Spinal cord (tissue), 10 donors: ENCODE measurements around the gene GCK. TPM values are rescaled to one million over a fixed set of nuclear protein-coding genes. Genes with fewer than 3 reads are reported as not detected.

Experiments
- DNase-seq, 6 donors: peaks; one replicate each; pipeline versions ENCODE4 v3.0.0 to v3.0.0-alpha.2; 2013 to 2015; ENCODE audit warnings: low spot score in 6 of 6, low read depth in 4 of 6
- H3K27ac ChIP-seq: one replicate; pipeline ENCODE4 v1.5.1; 2013; ENCODE audit warnings: low read depth, low read length, control low read depth
- H3K27me3 ChIP-seq: one replicate; pipeline ENCODE4 v1.6.1; 2013; ENCODE audit warnings: low read length; ENCODE audit not compliant: control insufficient read depth, insufficient read depth
- H3K36me3 ChIP-seq: one replicate; pipeline ENCODE4 v1.6.1; 2013; ENCODE audit warnings: low read length; ENCODE audit not compliant: control insufficient read depth, insufficient read depth
- H3K4me1 ChIP-seq: one replicate; pipeline ENCODE4 v1.6.1; 2013; ENCODE audit warnings: low read length; ENCODE audit not compliant: control insufficient read depth, insufficient read depth
- H3K4me3 ChIP-seq: one replicate; pipeline ENCODE4 v1.5.1; 2013; ENCODE audit warnings: low read depth, low read length, control low read depth
- H3K9me3 ChIP-seq: one replicate; pipeline ENCODE4 v1.6.1; 2013; ENCODE audit warnings: low read length; ENCODE audit not compliant: control insufficient read depth, insufficient read depth
- whole genome bisulfite sequencing: methylation state at CpG from one replicate; pipeline ENCODE4 v1.1.5; 2013; ENCODE audit warnings: missing lambda C conversion rate; ENCODE audit not compliant: insufficient coverage; 5-methylcytosine and 5-hydroxymethylcytosine counted together
- polyA plus RNA-seq, 2 donors: library from polyadenylated mRNA; unstranded; fragments of 120-200 nt; gene quantifications; one replicate each; pipeline ENCODE4 v1.2.1, GENCODE V29; 2013; ENCODE audit not compliant: insufficient read length in 2 of 2
- total RNA-seq, 2 donors: library from RNA; depleted of rRNA in 1 of 2; stranded (reverse); fragments of 120-200 nt in 1 of 2; fragments of >200 nt in 1 of 2; gene quantifications; one replicate each; pipeline versions ENCODE4 v1.2.3 to v1.2.4, GENCODE V29; 2013 to 2014
- donor health status: healthy.

The GCK gene
- total and polyA plus RNA-seq, 4 donors, result 4.8 to 14.0 (median 9.5) TPM

- Histone ChIP-seq H3K4me1 (peaks cover 12% of the 10 kb centered on the region), H3K36me3 (no peaks in the 10 kb centered on the region), H3K4me3 (no peak overlapping the region), H3K27ac (no peak overlapping the region), H3K9me3 (no peaks in the 10 kb centered on the region), H3K27me3 (no peaks in the 10 kb centered on the region)
- WGBS, result 86% methylated on average over 4 of the region's 5 CpGs
- DNase-seq, result no peak
Observed at GRCh38 chr7:44159824-44160630, 29.2 kb downstream of the GCK start.

- Histone ChIP-seq H3K36me3 (no peaks in the 10 kb centered on the region), H3K4me3 (no peak overlapping the region), H3K9me3 (no peaks in the 10 kb centered on the region), H3K27me3 (no peaks in the 10 kb centered on the region), H3K4me1 (peaks cover 12% of the 10 kb centered on the region), H3K27ac (no peak overlapping the region)
- 80% methylated on average over 9 of the region's 12 CpGs for WGBS
- DNase-seq, result peak in 1 of 6 donors; percentile 35
Observed at GRCh38 chr7:44158873-44159631, 30.2 kb downstream of the GCK start.

- WGBS, result 65% methylated on average over 10 of the region's 10 CpGs
- no peaks in the 10 kb centered on the region for H3K27me3 ChIP-seq
- no peak overlapping the region for H3K4me3 ChIP-seq
- H3K36me3 ChIP-seq, result no peaks in the 10 kb centered on the region
- no peaks in the 10 kb centered on the region for H3K9me3 ChIP-seq
- H3K4me1 ChIP-seq, result peaks cover 12% of the 10 kb centered on the region
- no peak for DNase-seq
- no peak overlapping the region for H3K27ac ChIP-seq
Observed at GRCh38 chr7:44158096-44158872, 31.0 kb downstream of the GCK start.

DNA sequence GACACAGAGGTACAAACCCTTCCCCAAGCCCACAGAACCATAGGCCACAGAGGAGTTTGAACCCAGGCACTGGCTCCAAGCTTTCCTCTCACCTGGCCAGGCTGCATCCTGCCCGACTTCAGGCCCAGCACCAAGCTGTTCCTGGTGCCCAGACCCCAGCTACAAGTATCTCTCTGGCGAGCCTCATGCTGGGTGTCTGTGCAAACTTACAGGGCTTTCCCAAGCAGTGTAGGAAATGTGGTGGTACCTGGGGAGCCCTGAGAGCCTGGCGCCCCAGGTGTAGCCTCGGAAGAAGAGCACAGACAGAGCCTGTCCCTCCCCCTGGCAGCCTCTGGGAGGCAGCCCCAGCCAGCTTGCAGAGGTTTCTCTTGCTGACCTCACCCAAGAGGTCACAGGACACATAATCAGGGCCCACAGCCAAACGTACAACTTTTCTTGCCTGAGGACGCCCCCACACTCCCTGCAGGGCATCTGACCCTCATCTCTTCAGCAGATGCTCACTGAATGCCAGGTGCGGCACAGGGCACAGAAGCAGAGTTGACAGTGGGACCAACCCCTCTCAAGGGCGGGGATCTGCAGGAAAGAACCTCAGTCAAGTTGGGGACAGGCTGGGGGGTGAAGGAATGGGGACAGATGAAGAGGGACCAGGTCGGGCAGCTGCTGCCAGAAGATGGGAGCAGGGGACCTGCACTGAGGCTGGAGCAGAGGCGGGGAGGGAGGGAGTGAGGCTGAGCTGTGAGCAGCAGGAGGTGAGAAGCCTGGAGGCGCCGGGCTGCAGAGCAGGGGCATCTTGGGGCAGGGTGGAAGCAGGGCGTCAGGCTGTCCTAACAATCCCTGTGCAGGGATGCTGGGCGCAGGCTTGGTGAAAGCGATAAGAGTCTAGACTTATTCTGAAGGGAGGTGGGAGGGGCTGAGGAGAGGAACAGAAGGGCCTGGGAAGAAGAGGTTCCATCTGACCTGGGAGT lies 31.8 kb downstream of the GCK start:
- Histone ChIP-seq H3K9me3 (no peaks in the 10 kb centered on the region), H3K27ac (no peak overlapping the region), H3K27me3 (no peaks in the 10 kb centered on the region), H3K36me3 (no peaks in the 10 kb centered on the region), H3K4me1 (peaks cover 12% of the 10 kb centered on the region), H3K4me3 (no peak overlapping the region)
- DNase-seq, result no peak
- WGBS, result 67% methylated on average over 15 of the region's 15 CpGs

GRCh38 chr7:44156453-44157010 lies 32.7 kb downstream of the GCK start:
- H3K36me3 ChIP-seq, result peaks cover 3% of the 10 kb centered on the region

GRCh38 chr7:44155191-44156185 lies 33.8 kb downstream of the GCK start:
- peak in 1 of 6 donors; percentile 38 for DNase-seq
- no peaks in the 10 kb centered on the region for H3K9me3 ChIP-seq
- H3K4me3 ChIP-seq, result no peak overlapping the region
- peaks cover 12% of the 10 kb centered on the region for H3K4me1 ChIP-seq
- H3K36me3 ChIP-seq, result peaks cover 5% of the 10 kb centered on the region
- no peak overlapping the region for H3K27ac ChIP-seq
- WGBS, result 90% methylated on average over 7 of the region's 8 CpGs
- no peaks in the 10 kb centered on the region for H3K27me3 ChIP-seq

More at GRCh38 chr7:44156453-44157010, 32.7 kb downstream of the GCK start:
- Histone ChIP-seq H3K4me3 (no peak overlapping the region), H3K9me3 (no peaks in the 10 kb centered on the region), H3K4me1 (peaks cover 12% of the 10 kb centered on the region), H3K27me3 (no peaks in the 10 kb centered on the region), H3K27ac (no peak overlapping the region)
- 86% methylated on average over 2 of the region's 4 CpGs for WGBS
- no peak for DNase-seq

DNA sequence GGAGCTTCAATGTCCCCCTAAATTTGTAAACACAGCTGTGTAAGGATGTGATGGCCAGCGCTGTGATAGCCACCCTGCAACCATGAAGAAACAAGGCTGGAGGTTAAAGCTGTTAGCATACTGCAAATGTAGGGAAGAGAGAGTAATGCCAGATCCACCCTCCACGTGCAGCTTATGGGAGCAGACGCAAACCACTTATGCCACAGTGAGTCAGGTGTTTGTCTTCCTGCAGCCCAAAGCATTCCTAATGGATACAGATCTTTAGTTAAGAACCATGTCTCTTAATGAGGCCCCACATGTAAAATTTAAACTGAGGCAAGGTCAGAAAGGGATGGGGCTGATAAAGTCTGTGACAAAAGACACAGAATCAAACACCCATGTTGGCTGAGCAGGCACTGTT lies 34.5 kb downstream of the GCK start:
- WGBS, result no CpG with 5 or more reads among the region's 3 CpGs
- H3K27ac ChIP-seq, result no peak overlapping the region

GRCh38 chr7:44153948-44154335 lies 35.3 kb downstream of the GCK start:
- H3K4me1 ChIP-seq, result peaks cover 12% of the 10 kb centered on the region

More for the DNA sequence above, 34.5 kb downstream of the GCK start:
- Histone ChIP-seq H3K4me3 (no peak overlapping the region), H3K36me3 (peaks cover 5% of the 10 kb centered on the region), H3K9me3 (no peaks in the 10 kb centered on the region), H3K27me3 (no peaks in the 10 kb centered on the region), H3K4me1 (peaks cover 12% of the 10 kb centered on the region)
- peak in 1 of 6 donors; percentile 2 for DNase-seq

More at GRCh38 chr7:44153948-44154335, 35.3 kb downstream of the GCK start:
- Histone ChIP-seq H3K4me3 (no peak overlapping the region), H3K9me3 (no peaks in the 10 kb centered on the region), H3K27ac (no peak overlapping the region), H3K36me3 (peaks cover 5% of the 10 kb centered on the region), H3K27me3 (no peaks in the 10 kb centered on the region)
- WGBS, result 93% methylated on average over 5 of the region's 5 CpGs
- no peak for DNase-seq
